ENCODE data around the gene POTEH. TPM values are rescaled to one million over a fixed set of nuclear protein-coding genes. Genes with fewer than 3 reads are reported as not detected.
"Not testable (repeated sequence)": the region's sequence is repeated elsewhere in the genome, so short reads cannot be mapped to it uniquely, and the experiment has no call there.

Gene POTEH
- total RNA-seq, 2 experiments from 2014 or later: not detected

DNA sequence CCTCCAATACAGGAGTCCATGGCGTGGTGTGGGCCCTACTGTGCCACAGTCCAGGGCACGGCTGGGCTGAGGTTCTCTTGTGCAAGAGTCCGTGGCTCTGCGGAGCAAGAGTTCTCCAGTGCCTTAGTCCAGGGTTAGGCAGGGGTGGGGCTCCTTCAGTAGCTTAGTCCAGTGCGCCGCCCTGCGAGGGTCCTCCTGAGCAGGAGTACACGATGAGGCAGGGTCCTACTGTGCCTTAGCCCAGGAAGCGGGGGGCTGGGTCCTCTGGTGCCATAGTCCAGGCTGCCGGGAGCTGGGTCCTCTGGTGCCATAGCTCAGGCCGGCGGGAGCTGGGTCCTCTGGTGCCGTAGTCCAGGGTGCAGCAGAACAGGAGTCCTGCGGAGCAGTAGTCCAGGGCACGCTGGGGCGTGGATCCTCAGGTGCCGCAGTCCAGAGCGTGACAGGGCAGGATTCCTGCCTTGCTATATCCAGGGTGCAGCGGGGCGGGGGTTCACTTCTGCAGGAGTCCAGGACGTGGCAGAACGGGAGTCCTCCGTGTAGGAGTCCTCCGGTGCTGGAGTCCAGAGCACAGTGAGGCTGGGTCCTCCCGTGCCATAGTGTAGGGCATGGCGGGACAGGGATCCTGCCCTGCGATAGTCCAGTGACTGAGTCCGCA, 69.7 kb downstream of the POTEH start:
- ATAC-seq; CTCF ChIA-PET; H3K36me3 Mint-ChIP-seq; H3K27ac Mint-ChIP-seq; DNase-seq; H3K4me3 Mint-ChIP-seq; H3K27me3 Mint-ChIP-seq; H3K4me1 Mint-ChIP-seq; H3K9me3 Mint-ChIP-seq (ENCODE audit: low read depth): not testable (repeated sequence)

DNA sequence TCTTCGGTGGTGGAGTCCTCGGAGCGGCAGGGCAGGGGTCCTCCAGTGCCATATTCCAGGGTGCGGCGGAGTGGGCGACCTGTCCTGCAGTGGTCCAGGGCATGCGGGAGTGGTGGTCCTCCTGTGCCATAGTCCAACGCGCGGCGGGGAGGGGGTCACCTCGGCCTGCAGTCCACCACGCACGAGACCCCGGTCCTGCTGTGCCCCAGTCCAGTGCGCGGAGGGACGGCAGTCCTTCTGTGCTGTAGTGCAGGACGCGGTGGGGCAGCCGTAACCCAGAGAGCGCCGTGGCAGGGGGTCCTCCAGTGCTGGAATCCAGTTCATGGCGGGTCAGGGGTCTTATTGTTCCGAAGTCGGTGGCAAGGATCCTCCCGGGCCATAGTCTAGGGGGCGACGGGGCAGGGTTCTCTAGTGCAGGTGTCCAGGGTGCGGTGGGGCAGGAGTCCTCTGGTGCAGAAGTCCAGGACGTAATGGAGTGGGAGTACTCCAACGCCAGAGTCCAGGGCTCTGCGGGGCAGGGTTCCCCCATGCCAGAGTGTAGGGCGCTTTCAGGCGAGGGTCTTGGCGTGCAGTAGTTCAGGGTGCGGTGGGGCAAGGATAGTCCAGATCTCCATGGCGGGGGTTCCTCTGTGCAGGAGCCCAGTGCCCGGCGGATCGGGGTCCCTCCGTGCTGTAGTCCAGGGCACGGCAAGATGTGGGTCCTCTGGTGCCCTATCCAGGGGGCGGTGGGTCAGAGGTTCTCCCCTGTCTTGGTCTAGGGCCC, 70.7 kb downstream of the POTEH start:
- ATAC-seq; H3K4me3 Mint-ChIP-seq; H3K27ac Mint-ChIP-seq; H3K36me3 Mint-ChIP-seq; H3K9me3 Mint-ChIP-seq (ENCODE audit: low read depth); H3K4me1 Mint-ChIP-seq; CTCF ChIA-PET; DNase-seq; H3K27me3 Mint-ChIP-seq: not testable (repeated sequence)

DNA sequence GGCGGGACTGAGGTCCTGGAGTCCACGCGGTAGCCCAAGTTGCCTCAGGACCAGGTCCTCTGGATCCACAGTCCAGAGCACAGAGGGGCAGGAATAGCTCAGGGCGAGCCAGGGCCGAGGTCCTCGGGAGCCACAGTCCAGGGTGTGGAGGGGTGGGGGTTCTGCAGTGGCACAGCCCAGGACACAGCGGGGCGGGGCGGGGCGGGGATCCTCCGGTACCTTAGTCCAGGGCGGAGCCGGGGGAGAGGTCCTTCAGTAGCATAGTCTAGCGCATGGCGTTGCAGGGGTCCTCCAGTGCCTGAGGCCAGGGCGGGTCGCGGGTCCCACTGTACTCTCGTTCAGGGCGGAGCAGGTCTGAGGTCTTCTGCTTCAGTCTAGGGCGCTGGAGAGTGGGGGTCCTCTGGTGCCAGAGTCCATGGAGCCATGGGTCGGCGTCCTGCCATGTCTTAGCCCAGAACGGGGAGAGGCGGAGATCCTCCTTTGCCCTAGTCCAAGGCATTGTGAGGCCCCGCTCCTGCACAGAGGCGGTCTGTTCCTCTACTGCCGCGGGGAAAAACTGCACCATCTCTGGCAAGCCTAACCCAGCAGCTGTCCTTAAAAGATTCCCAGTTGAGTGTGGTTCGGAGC, 71.4 kb downstream of the POTEH start:
- H3K4me3 Mint-ChIP-seq; H3K27me3 Mint-ChIP-seq; H3K27ac Mint-ChIP-seq; ATAC-seq; CTCF ChIA-PET; H3K9me3 Mint-ChIP-seq (ENCODE audit: low read depth); H3K4me1 Mint-ChIP-seq; DNase-seq; H3K36me3 Mint-ChIP-seq: not testable (repeated sequence)

DNA sequence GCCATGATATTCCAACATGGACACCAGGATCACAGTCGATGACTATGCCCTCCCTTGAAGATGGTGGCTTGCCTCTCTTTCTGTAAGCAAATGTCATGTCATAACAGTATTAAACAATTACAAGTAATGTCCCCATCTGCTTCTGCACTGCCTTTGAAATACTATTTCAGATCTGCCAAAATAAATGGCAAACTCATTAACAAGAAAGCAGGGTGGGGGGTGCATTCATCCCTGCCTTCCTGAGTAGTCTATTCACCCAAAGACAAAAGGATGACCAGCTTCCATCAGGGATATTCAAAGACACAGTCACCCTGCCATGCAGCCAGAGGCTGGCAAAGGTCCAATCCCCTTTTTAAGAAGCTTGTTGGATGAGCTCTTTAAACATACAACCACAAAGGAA, 73.7 kb downstream of the POTEH start:
- H3K4me3 Mint-ChIP-seq; H3K27me3 Mint-ChIP-seq; H3K36me3 Mint-ChIP-seq; ATAC-seq; H3K4me1 Mint-ChIP-seq; CTCF ChIA-PET; DNase-seq; H3K27ac Mint-ChIP-seq; H3K9me3 Mint-ChIP-seq (ENCODE audit: low read depth): not testable (repeated sequence)

Other genes starting within 250 kb of the POTEH start
- gene OR11H1, start 161.8 kb upstream of the POTEH start, total RNA-seq: not detected